ENCODE measurements around the gene BLNK. TPM values are rescaled to one million over a fixed set of nuclear protein-coding genes. Genes with fewer than 3 reads are reported as not detected.

BLNK gene
- total and polyA plus RNA-seq, 9 donors, result 0.65 to 6.0 (median 2.2) TPM

DNA sequence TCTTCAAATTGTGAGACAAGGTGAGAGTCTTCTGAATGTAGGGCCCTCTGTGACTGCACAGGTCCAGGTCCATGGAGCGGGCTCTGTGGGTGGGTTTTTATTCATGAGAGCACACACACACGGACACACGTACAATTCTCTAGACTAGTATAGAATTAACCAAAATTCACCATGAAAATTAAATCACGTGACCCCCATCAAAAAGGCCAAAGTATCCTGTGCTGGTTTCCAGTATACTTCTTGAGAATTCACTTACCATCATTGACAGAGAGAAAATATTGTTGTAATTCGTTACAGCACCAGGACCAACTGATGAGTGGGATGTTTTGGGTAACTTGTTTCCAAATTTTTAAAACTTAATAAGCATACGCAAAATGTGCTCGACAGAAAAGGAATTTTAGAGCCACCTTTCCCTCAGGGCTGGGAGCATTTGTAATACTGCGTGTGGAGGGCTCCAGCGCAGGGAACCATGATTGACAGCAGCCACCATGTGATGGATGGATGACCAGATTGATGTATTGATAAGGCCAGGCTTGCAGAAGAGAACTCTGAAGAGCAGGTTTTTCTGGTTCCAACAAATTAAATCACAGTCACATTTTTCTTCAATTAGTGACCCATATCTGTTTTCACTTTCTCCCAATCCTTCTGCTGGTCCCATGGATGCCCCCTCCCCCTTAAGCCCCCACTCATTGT, 18.0 kb upstream of the BLNK start:
- 88 to 93% (median 93%) methylated on average over 9 of the region's 9 CpGs for WGBS, 3 donors
- intact Hi-C loops (cut with DNase I), result no loop called here
- H3K27me3 ChIP-seq, result no peaks in the 10 kb centered on the region

DNA sequence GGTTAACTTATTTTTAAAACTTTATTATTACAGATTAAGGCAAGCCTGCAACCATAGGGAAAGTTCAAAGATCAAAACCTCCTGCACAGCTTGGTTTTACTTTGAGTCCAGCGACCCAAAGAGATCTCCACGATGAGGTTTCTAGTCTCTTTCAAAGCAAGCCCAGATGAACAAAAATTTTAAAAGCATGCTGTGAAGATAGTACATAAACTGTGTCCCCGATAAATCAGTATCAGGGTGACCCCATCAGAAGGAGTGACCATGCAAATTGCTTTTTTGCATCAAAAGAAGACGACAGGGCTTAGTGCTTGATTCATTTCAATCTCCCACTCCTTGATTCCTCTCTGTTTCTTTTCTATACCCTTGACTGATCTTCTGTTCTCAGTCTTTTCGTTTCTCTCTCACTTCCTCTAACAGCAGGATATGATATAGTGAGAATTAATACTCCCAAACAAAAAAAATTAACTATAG, 16.8 kb upstream of the BLNK start:
- intact Hi-C loops (cut with DNase I), result no loop called here
- TF ChIP-seq EP300 (IDR thresholded peaks at IDR 0.05), result no peak
- no peak for TF ChIP-seq CTCF (IDR thresholded peaks at IDR 0.05)
- TF ChIP-seq POLR2A (IDR thresholded peaks at IDR 0.05), result no peak
- Histone ChIP-seq H3K27ac (no peak overlapping the region), H3K27me3 (no peaks in the 10 kb centered on the region), H3K9me3 (no peaks in the 10 kb centered on the region), H3K4me1 (ENCODE audit: insufficient read depth) (no peaks in the 10 kb centered on the region), H3K36me3 (no peaks in the 10 kb centered on the region), H3K4me3 (no peak overlapping the region)
- no peak for DNase-seq
- 20 to 29% (median 25%) methylated on average over 5 of the region's 5 CpGs for whole genome bisulfite sequencing, 3 donors

More for the DNA sequence above, 18.0 kb upstream of the BLNK start:
- Histone ChIP-seq H3K27ac (no peak overlapping the region), H3K4me1 (ENCODE audit: insufficient read depth) (no peaks in the 10 kb centered on the region), H3K4me3 (no peak overlapping the region), H3K9me3 (no peaks in the 10 kb centered on the region), H3K36me3 (no peaks in the 10 kb centered on the region)
- DNase-seq, result no peak
- TF ChIP-seq POLR2A (IDR thresholded peaks at IDR 0.05) (no peak), CTCF (IDR thresholded peaks at IDR 0.05) (no peak)

- no peaks in the 10 kb centered on the region for H3K27me3 ChIP-seq
- no peak for DNase-seq
- WGBS, 3 donors, result 7 to 16% (median 10%) methylated on average over 6 of the region's 6 CpGs
- H3K27ac ChIP-seq, result no peak overlapping the region
- intact Hi-C loops (cut with DNase I), result no loop called here
- H3K4me1 ChIP-seq (ENCODE audit: insufficient read depth), result no peaks in the 10 kb centered on the region
- no peak overlapping the region for H3K4me3 ChIP-seq
- H3K36me3 ChIP-seq, result no peaks in the 10 kb centered on the region
- no peak for TF ChIP-seq EP300 (IDR thresholded peaks at IDR 0.05)
- TF ChIP-seq CTCF (IDR thresholded peaks at IDR 0.05), result no peak
- no peak for TF ChIP-seq POLR2A (IDR thresholded peaks at IDR 0.05)
- H3K9me3 ChIP-seq, result no peaks in the 10 kb centered on the region
These were observed 16.2 kb upstream of the BLNK start for GRCh38 chr10:96287392-96288105.

DNA sequence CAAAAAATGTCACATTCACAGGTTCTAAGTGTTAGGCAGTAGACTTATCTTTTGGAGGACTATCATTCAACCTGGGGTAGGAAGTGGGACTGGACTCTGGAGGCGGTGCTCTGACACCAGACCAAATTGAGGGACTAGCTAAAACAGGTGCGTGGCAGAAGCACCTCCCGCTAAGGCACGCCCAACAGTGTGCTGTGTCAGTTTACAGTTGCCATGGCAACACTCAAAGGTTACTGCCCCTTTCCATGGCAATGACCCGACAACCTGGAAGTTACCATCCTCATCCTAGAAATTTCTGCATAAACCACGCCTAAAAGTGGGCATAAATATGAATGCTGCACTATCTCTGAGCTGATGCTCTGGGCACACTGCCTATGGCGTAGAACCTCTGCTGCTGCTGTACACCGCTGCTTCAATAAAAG, 14.0 kb upstream of the BLNK start:
- no peak for TF ChIP-seq CTCF (IDR thresholded peaks at IDR 0.05)
- intact Hi-C loops (cut with DNase I), result no loop called here
- no peak for DNase-seq
- Histone ChIP-seq H3K9me3 (no peaks in the 10 kb centered on the region), H3K27me3 (no peaks in the 10 kb centered on the region), H3K36me3 (no peaks in the 10 kb centered on the region), H3K27ac (no peak overlapping the region), H3K4me3 (no peak overlapping the region), H3K4me1 (ENCODE audit: insufficient read depth) (no peaks in the 10 kb centered on the region)
- WGBS, 3 donors, result 67 to 76% (median 73%) methylated on average over 8 of the region's 8 CpGs
